HFF-Myc (cell line): ENCODE measurements around the gene OTOG.

Source experiments
- DNase-seq: peaks from one replicate; pipeline ENCODE4 v3.0.0-alpha.2; 2011; ENCODE audit warnings: low read depth; ENCODE audit errors: extremely low read depth
- H3K4me3 ChIP-seq: replicated peaks from 2 replicates; pipeline ENCODE4 v1.5.1; 2011; ENCODE audit warnings: low read depth, mild to moderate bottlenecking, control low read depth, low read length
- CTCF ChIP-seq: IDR thresholded peaks from 2 replicates; pipeline ENCODE4 v1.5.1; 2012; ENCODE audit warnings: mild to moderate bottlenecking, low read depth, low read length, control low read depth; ENCODE audit errors: missing control alignments

The OTOG gene

GRCh38 chr11:17581036-17581731, 34.1 kb downstream of the OTOG start:
- no peak for DNase-seq
- TF ChIP-seq CTCF, result no peak
- H3K4me3 ChIP-seq, result no peak overlapping the region

GRCh38 chr11:17581732-17582053, 34.6 kb downstream of the OTOG start:
- TF ChIP-seq CTCF, result no peak
- no peak overlapping the region for H3K4me3 ChIP-seq

GRCh38 chr11:17585911-17586695, 39.0 kb downstream of the OTOG start:
- no peak for TF ChIP-seq CTCF
- no peak overlapping the region for H3K4me3 ChIP-seq
- no peak for DNase-seq

More at GRCh38 chr11:17581732-17582053, 34.6 kb downstream of the OTOG start:
- no peak for DNase-seq

- DNase-seq, result no peak
- H3K4me3 ChIP-seq, result no peak overlapping the region
- TF ChIP-seq CTCF, result no peak
These were observed 41.1 kb downstream of the OTOG start for GRCh38 chr11:17588166-17588565.

GRCh38 chr11:17588721-17589120, 41.7 kb downstream of the OTOG start:
- H3K4me3 ChIP-seq, result no peak overlapping the region
- TF ChIP-seq CTCF, result no peak
- DNase-seq, result no peak

GRCh38 chr11:17590463-17590862, 43.4 kb downstream of the OTOG start:
- H3K4me3 ChIP-seq, result no peak overlapping the region
- TF ChIP-seq CTCF, result no peak
- DNase-seq, result no peak

- no peak for TF ChIP-seq CTCF
- H3K4me3 ChIP-seq, result no peak overlapping the region
- no peak for DNase-seq
These were observed 44.2 kb downstream of the OTOG start for GRCh38 chr11:17591293-17591692.
